Activated T-helper 17 cell treated with anti-CD3 and anti-CD28 coated beads, Interleukin-2, amount 50 U/mL, for 72 hours (primary cell): ENCODE results near the gene NMBR. TPM values are rescaled to one million over a fixed set of nuclear protein-coding genes. Genes with fewer than 3 reads are reported as not detected.
"Not testable (repeated sequence)": the region's sequence is repeated elsewhere in the genome, so short reads cannot be mapped to it uniquely, and the experiment has no call there.

Experiments
- ATAC-seq: fragments of 150-1000 bp; cut with Tn5 transposase; replicated peaks from 2 replicates; pipeline ENCODE4 v1.10.0; 2021; ENCODE audit warnings: mild to moderate bottlenecking, moderate library complexity
- H3K27ac Mint-ChIP-seq: one replicate; pipeline ENCODE4 v1.8.0; 2022; ENCODE audit warnings: mixed read lengths
- H3K27me3 Mint-ChIP-seq: one replicate; pipeline ENCODE4 v1.8.0; 2022; ENCODE audit warnings: mixed read lengths
- H3K36me3 Mint-ChIP-seq: one replicate; pipeline ENCODE4 v1.8.0; 2022; ENCODE audit warnings: low read depth, mild to moderate bottlenecking, mixed read lengths
- H3K4me1 Mint-ChIP-seq: one replicate; pipeline ENCODE4 v1.8.0; 2022; ENCODE audit warnings: mixed read lengths
- H3K4me3 Mint-ChIP-seq: one replicate; pipeline ENCODE4 v1.8.0; 2022; ENCODE audit warnings: mild to moderate bottlenecking, mixed read lengths
- H3K9me3 Mint-ChIP-seq: one replicate; pipeline ENCODE4 v1.8.0; 2022; ENCODE audit warnings: mixed read lengths
- total RNA-seq, 2 donors: library from RNA; stranded (reverse); gene quantifications; one replicate each; pipeline ENCODE4 v1.2.3, GENCODE V29; 2022

The NMBR gene
- total RNA-seq, 2 donors from 2014 or later: not detected

GRCh38 chr6:142171351-142171750 is 24.4 kb upstream of the NMBR start:
- Mint-ChIP-seq H3K36me3 (peaks cover 98% of the 10 kb centered on the region), H3K27ac (no peak overlapping the region), H3K4me1 (peaks cover 7% of the 10 kb centered on the region), H3K4me3 (no peak overlapping the region), H3K9me3 (no peaks in the 10 kb centered on the region), H3K27me3 (no peaks in the 10 kb centered on the region)
- ATAC-seq: no peak

DNA sequence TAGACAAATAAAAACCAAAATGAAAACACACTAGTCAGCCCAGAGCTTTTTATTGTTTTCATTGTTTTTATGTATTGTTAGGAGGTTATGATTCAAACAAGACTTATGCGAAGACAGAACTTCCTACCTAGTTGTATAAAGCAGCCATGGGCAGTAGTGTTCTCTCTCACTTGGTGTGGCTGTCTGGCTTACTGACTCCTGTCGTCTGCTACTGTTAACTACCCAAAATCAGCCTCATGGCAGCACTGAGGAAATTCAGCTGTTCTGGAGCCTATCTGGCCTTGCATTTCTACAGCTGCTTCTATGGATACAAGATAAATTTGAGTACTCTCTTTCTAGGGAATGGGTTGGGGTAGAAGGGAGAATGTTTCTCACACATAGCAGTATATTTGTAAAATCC is 20.6 kb upstream of the NMBR start:
- no peaks in the 10 kb centered on the region for H3K9me3 Mint-ChIP-seq
- no peak overlapping the region for H3K4me3 Mint-ChIP-seq
- H3K36me3 Mint-ChIP-seq: peaks cover 75% of the 10 kb centered on the region
- no peaks in the 10 kb centered on the region for H3K27me3 Mint-ChIP-seq
- H3K4me1 Mint-ChIP-seq: peaks cover 4% of the 10 kb centered on the region
- no peak for ATAC-seq
- H3K27ac Mint-ChIP-seq: no peak overlapping the region

DNA sequence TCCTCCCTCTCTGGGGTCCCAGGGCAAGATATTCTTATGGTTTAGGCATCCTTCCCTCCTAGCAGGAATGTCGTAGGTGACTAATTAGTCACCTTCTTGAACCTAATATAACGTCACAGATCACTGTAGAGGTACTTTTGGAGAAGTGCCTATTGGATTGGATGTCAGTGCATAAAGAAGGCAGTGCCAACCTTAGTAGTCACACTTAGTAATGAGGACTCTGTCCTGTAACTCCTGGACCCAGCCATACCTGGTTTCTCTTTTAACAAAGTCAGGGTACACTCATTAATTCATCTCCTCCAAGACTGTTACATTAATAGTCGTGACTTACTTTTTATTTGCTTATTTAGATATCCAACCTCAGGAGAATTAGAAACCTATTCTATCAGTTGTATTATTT is 20.1 kb upstream of the NMBR start:
- Mint-ChIP-seq H3K4me1 (peaks cover 8% of the 10 kb centered on the region), H3K27me3 (no peaks in the 10 kb centered on the region), H3K9me3 (no peaks in the 10 kb centered on the region), H3K36me3 (peaks cover 71% of the 10 kb centered on the region), H3K4me3 (no peak overlapping the region), H3K27ac (no peak overlapping the region)
- no peak for ATAC-seq

GRCh38 chr6:142165227-142165626 is 18.3 kb upstream of the NMBR start:
- Mint-ChIP-seq H3K27ac (no peak overlapping the region), H3K27me3 (no peaks in the 10 kb centered on the region), H3K4me1 (peaks cover 15% of the 10 kb centered on the region), H3K36me3 (peaks cover 52% of the 10 kb centered on the region), H3K9me3 (no peaks in the 10 kb centered on the region), H3K4me3 (no peak overlapping the region)
- no peak for ATAC-seq

GRCh38 chr6:142162780-142163179 is 15.9 kb upstream of the NMBR start:
- H3K4me1 Mint-ChIP-seq: peaks cover 25% of the 10 kb centered on the region
- H3K27me3 Mint-ChIP-seq: no peaks in the 10 kb centered on the region
- H3K27ac Mint-ChIP-seq: no peak overlapping the region
- ATAC-seq: no peak
- no peak overlapping the region for H3K4me3 Mint-ChIP-seq
- H3K9me3 Mint-ChIP-seq: no peaks in the 10 kb centered on the region
- H3K36me3 Mint-ChIP-seq: peaks cover 40% of the 10 kb centered on the region

GRCh38 chr6:142156758-142157068 is 9.8 kb upstream of the NMBR start:
- not testable (repeated sequence) for H3K9me3 Mint-ChIP-seq, H3K27me3 Mint-ChIP-seq, ATAC-seq
- peaks cover 19% of the 10 kb centered on the region for H3K36me3 Mint-ChIP-seq
- H3K27ac Mint-ChIP-seq: peak overlapping the region; percentile 18
- peaks cover 33% of the 10 kb centered on the region for H3K4me1 Mint-ChIP-seq
- H3K4me3 Mint-ChIP-seq: peak overlapping the region; percentile 19

- H3K27me3 Mint-ChIP-seq: no peaks in the 10 kb centered on the region
- no peak for ATAC-seq
- H3K4me3 Mint-ChIP-seq: peak overlapping the region; percentile 19
- peaks cover 23% of the 10 kb centered on the region for H3K36me3 Mint-ChIP-seq
- H3K9me3 Mint-ChIP-seq: no peaks in the 10 kb centered on the region
- H3K27ac Mint-ChIP-seq: peak overlapping the region; percentile 18
- H3K4me1 Mint-ChIP-seq: peaks cover 34% of the 10 kb centered on the region
These were observed 9.2 kb upstream of the NMBR start for GRCh38 chr6:142155895-142156757.

DNA sequence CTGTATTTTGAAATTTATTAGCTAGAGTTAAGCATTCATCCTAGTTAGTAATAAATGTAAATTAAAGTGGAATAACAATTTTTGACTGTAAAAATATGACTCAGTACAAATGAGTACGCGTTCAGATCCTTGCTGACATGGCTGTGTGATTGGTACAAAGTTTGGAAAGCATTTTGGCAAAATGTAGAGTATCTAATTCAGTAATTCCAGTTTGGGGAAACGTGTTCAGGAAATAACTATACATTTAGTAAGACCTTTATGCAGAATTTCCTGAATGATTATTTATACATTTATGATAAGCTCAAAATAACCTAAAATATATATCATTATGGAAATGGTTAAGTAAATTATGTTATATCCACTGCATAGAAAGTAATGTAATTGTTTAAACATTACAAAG is 8.2 kb upstream of the NMBR start:
- Mint-ChIP-seq H3K9me3 (no peaks in the 10 kb centered on the region), H3K4me1 (peaks cover 38% of the 10 kb centered on the region), H3K36me3 (peaks cover 33% of the 10 kb centered on the region), H3K27ac (no peak overlapping the region), H3K27me3 (no peaks in the 10 kb centered on the region), H3K4me3 (no peak overlapping the region)
- no peak for ATAC-seq

GRCh38 chr6:142154336-142154735 is 7.4 kb upstream of the NMBR start:
- no peak overlapping the region for H3K4me3 Mint-ChIP-seq
- H3K9me3 Mint-ChIP-seq: no peaks in the 10 kb centered on the region
- ATAC-seq: no peak
- H3K27me3 Mint-ChIP-seq: no peaks in the 10 kb centered on the region
- no peak overlapping the region for H3K27ac Mint-ChIP-seq
- H3K4me1 Mint-ChIP-seq: peaks cover 37% of the 10 kb centered on the region
- peaks cover 36% of the 10 kb centered on the region for H3K36me3 Mint-ChIP-seq

DNA sequence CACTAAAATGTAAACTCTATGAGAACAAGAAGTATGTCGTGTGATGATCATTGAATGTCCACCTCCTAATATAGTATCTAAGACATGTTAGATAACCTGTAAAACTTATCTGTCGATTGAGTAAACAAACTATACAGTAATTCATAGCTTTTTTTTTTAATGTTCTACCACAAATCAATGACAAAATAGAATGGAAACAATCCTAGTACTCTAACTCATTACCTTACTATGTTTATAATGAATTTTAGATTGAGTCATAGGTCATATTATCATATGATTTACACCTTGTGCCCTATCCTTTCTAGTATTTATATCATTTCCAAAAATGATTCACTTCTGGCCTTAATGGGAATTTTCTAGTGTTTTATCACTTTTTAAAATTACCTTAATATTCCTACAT is 6.3 kb upstream of the NMBR start:
- Mint-ChIP-seq H3K4me3 (peak overlapping the region; percentile 45), H3K36me3 (peaks cover 40% of the 10 kb centered on the region), H3K27me3 (no peaks in the 10 kb centered on the region), H3K4me1 (peaks cover 39% of the 10 kb centered on the region), H3K27ac (peak overlapping the region; percentile 92), H3K9me3 (no peaks in the 10 kb centered on the region)
- ATAC-seq: peak; percentile 48

DNA sequence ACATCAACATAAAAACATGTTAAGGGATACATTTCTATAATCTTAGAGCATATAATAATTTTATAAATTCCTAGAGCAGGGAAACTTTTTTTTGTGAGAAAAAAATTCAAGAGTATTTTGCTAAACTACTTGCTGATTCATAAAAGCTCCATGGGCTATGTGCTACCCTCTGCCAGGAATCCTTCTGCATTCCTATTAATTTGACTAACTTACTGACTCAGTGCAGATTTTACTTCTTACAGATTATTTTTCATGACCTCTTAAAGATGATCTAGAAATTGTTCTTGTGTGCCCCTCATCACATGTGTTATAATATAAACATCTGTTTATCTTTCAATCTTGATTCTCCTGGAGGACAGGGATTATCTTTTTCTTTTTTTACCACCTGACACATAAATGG is 5.8 kb upstream of the NMBR start:
- H3K4me1 Mint-ChIP-seq: peaks cover 41% of the 10 kb centered on the region
- peak overlapping the region; percentile 45 for H3K4me3 Mint-ChIP-seq
- H3K36me3 Mint-ChIP-seq: peaks cover 42% of the 10 kb centered on the region

DNA sequence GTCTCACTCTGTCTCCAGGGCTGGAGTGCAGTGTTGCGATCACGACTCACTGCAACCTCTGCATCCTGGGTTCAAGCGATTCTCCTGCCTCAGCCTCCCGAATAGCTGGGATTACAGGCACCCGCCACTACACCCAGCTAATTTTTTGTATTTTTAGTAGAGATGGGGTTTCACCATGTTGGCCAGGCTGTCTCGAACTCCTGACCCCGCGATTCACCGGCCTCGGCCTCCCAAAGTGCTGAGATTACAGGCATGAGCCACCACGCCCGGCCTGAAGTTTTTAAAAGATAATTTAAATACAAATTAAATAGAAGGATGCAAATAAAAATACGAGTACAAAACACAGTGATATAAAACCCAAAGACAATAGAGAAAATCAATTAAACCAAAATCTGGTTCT is 5.4 kb downstream of the NMBR start:
- H3K9me3 Mint-ChIP-seq, H3K36me3 Mint-ChIP-seq, H3K27ac Mint-ChIP-seq, H3K4me1 Mint-ChIP-seq, H3K4me3 Mint-ChIP-seq, ATAC-seq: not testable (repeated sequence)
- H3K27me3 Mint-ChIP-seq: peaks cover 10% of the 10 kb centered on the region

More for the DNA sequence above, 5.8 kb upstream of the NMBR start:
- H3K27ac Mint-ChIP-seq: peak overlapping the region; percentile 92
- H3K9me3 Mint-ChIP-seq: no peaks in the 10 kb centered on the region
- no peak for ATAC-seq
- no peaks in the 10 kb centered on the region for H3K27me3 Mint-ChIP-seq

- ATAC-seq: no peak
These were observed 8.0 kb downstream of the NMBR start for GRCh38 chr6:142138876-142139275.

GRCh38 chr6:142132625-142133024 is 14.3 kb downstream of the NMBR start, which contains the start of gene GJE1:
GJE1 (plus strand) TSS chr6:142132925; CDS start chr6:142133159, 234 bp downstream.
- H3K36me3 Mint-ChIP-seq: no peaks in the 10 kb centered on the region
- no peak within 1 kb of the TSS for H3K4me3 Mint-ChIP-seq
- no peak for ATAC-seq
- peaks cover 22% of the 10 kb centered on the region for H3K27me3 Mint-ChIP-seq
- no peaks in the 10 kb centered on the region for H3K4me1 Mint-ChIP-seq
- H3K27ac Mint-ChIP-seq: no peak within 1 kb of the TSS
- no peaks in the 10 kb centered on the region for H3K9me3 Mint-ChIP-seq

More at GRCh38 chr6:142138876-142139275, 8.0 kb downstream of the NMBR start:
- H3K36me3 Mint-ChIP-seq: no peaks in the 10 kb centered on the region
- H3K9me3 Mint-ChIP-seq: no peaks in the 10 kb centered on the region
- no peak overlapping the region for H3K27ac Mint-ChIP-seq
- no peak overlapping the region for H3K4me3 Mint-ChIP-seq
- peaks cover 10% of the 10 kb centered on the region for H3K27me3 Mint-ChIP-seq
- no peaks in the 10 kb centered on the region for H3K4me1 Mint-ChIP-seq

GRCh38 chr6:142130814-142131213 is 16.1 kb downstream of the NMBR start:
- Mint-ChIP-seq H3K27me3 (peaks cover 22% of the 10 kb centered on the region), H3K4me1 (no peaks in the 10 kb centered on the region), H3K9me3 (no peaks in the 10 kb centered on the region), H3K36me3 (no peaks in the 10 kb centered on the region), H3K4me3 (no peak overlapping the region), H3K27ac (no peak overlapping the region)
- ATAC-seq: no peak
